Femur (tissue), 1 donor: Measurements from ENCODE around the gene SPRR1B.
"Not testable (repeated sequence)": the region's sequence is repeated elsewhere in the genome, so short reads cannot be mapped to it uniquely, and the experiment has no call there.

Source experiments
- DNase-seq: peaks from one replicate; pipeline ENCODE4 v3.0.0-alpha.2; 2017

Gene SPRR1B, protein sequence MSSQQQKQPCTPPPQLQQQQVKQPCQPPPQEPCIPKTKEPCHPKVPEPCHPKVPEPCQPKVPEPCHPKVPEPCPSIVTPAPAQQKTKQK

DNA sequence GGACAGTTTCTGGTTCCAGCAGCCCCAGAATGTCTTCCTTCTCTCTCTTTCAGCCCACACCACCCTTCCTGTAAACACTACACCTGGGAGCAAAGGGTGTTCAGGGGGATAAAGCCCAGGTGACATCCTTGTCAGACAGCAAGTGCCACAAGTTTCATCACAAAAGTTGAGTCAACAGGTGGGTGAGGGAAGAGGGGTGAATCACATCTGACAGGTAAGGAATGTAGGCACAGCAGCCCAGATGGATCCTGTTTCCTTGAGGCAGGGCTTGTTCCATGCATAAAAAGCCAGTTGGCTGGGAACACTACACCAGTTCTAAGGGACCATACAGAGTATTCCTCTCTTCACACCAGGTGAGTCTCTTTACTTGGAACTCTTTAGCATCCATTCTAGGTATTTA lies at the start of gene SPRR1B:
TSS of gene SPRR1B (plus strand) at position 309 of the 400 bp plus-strand sequence. CDS start 1,143 bp downstream, outside the sequence.
- DNase-seq = no peak

DNA sequence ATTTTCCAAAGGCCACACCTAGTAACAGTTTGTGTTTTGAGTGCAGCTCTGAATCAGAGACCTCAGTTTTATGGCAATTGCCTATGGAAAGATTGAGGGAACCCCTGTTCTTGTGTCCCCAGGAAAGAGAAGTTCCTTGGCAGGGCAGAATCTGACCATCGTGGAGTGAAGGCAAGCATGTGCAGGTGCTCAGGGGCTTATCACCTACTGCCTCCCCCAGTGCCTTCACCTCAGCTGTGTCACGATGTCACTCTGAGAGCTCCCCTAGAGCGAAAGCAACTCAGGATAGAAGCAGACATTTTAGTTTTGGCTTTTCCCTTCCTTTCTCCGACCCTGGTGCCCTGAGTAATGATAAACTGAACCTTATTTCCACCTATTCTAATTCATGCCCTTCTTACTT lies 48.9 kb upstream of the SPRR1B start:
- no peak for DNase-seq

DNA sequence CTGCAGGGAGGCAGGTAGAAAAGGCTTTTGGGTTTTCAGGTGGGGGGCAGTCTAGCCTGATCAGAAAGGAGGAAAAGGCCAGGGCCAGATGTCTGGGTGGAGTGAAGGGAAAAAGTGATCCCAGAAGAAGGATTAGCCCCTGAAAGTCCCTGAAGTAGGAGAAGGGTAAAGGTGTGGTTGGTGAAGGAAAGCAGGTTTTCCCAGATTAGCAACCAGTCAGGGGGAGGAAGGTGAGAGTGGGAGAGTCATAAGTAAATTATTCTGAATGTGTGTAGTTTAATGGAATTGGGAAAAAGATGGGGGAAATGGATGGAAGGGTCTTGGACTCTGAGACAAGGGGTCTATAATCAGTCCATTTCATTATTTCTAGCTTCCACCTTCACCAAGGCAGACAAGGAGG lies 47.8 kb upstream of the SPRR1B start:
- no peak for DNase-seq

DNA sequence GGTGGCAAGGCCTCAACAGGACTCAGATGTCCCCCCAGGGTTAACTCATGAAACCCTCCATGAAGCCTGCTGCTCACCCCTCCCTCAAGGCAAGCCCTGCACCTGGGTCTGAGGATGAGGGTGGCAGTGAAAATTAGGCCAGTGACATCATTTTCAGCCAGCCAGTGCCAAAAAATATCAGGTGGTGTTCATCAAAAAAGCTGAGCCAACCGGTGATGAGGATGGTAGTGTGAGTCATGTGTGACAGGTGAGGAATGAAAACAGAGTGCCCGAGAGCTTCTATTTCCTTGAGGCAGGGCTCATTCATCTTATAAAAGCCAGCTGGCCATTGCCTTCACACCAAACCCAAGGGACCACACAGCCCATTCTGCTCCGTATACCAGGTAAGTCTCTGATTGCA lies 47.3 kb upstream of the SPRR1B start, which contains the start of gene SPRR1A:
TSS of gene SPRR1A (plus strand) at position 339 of the 400 bp plus-strand sequence. CDS start 1,150 bp downstream, outside the sequence.
- DNase-seq = no peak

DNA sequence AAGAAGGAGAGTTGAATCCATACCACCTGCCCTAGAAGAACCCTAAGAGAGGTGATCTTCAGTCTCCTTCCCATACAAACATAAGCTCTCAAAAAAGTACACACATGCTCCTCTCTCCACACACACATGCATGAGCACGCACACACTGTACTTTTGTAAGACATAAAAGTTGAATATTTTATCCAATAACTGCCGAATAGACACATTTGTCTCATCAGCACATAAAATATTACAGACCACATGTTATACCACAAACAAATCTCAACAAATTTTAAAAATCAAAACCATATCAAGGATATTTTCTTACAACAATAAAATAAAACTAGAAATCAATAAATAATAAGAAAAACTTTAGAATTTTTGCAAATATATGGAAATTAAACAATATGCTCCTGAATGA lies 44.4 kb upstream of the SPRR1B start:
- DNase-seq = no peak

DNA sequence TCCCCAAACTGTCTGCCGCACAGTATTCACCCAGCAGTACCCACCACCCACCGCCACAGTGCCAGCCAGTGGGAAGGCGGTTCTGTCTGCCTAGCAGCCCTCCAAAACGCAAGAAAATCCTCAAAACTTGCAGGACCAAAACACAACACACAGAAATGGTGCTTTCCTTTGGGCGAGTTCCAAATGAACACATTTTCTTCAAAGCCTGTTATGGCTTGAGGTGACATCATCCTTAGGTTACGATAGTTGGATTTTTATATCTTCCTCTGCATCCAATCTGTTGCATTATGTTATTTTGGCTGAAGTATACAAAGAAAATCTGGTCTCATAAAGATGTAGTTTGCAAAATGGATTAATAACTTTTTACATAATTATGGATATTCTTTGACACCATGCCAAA lies 37.8 kb upstream of the SPRR1B start:
- DNase-seq = no peak

DNA sequence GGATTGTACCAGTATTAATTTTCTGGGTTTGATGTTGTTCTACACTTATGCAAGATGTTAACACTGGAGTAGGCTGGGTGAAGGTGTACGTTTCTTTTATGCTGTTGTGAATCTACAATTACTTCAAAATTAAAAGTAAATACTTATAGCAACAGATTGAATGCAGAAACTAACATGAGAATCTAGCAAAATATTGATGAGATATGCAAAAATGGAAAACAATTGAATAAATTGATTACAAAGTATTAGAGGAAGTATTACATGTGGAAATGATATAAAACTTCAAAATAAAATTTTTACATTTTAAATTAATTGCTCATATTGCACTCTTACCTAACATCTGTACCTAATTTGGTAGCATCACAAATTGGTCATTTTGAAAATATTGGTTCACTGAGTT lies 35.2 kb upstream of the SPRR1B start:
- DNase-seq = no peak

DNA sequence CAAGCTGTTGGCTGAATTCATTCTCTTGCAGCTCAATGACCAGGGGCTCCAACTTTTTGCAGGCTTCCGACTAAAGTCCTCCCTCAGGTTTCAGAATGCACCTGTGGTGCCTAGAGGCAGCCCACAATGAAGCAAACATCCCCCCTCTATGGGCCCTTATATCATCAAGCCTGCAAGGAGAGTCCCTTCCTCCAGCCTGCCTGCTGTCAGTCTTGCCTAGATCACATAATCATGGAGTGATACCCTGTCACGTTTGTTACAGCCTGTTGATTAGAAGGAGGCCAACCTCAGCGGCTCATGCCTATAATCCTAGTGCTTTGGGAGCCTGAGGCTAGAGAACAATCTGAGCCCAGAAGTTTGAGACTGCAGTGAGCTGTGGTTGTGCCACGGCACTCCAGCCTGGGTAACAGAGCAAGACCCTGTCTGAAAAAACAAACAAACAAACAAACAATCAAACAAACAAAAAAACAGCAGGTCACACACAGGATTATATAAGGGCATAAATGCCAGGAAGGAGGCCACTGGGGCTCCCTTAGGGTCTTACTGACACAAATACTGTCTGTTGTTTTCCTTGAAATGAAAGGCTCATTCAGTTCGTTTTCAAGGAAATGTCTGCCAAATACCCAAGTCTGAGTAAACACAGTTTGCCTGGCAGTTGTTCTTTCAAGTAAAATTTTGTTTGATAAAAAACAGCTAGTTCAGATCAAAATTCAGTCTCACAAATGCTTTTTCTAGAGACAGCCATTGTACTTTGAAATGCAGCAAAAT lies 34.2 kb upstream of the SPRR1B start:
- no peak for DNase-seq

DNA sequence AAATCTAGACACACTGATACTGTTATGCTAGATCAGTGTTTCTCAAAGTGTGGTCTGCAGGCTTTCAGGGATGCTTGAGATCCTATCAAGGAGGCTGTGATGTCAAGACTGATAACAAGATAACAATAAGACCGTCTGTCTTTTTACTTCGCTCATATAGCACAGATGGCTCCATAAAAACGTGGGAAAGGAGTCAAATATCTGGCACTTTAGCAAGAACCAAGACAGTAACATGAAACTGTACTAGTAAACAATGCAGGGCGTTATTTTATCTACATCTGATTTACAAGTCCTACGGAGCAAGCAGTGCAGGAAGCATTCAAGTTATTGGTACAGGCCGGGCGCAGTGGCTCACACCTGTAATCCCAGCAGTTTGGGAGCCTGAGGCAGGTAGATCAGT lies 33.1 kb upstream of the SPRR1B start:
- DNase-seq = no peak

DNA sequence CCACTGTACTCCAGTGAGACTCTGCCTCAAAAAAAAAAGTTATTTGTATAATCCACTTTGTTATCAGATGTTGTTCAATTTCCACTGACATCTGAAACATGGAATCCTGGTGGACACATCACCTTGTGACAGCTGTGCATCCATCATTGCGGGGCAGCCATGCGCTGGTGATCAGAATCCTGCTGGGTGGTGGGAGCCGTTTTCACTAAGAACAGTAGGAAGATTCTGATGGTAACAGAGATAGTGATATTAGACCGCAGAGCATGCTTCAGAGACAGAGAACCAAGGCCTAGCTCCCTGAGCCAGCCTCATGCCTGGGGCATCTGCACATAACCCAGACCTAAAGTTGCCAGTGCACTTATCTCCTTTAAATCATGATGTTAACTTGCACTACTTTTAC lies 32.5 kb upstream of the SPRR1B start:
- DNase-seq = no peak

DNA sequence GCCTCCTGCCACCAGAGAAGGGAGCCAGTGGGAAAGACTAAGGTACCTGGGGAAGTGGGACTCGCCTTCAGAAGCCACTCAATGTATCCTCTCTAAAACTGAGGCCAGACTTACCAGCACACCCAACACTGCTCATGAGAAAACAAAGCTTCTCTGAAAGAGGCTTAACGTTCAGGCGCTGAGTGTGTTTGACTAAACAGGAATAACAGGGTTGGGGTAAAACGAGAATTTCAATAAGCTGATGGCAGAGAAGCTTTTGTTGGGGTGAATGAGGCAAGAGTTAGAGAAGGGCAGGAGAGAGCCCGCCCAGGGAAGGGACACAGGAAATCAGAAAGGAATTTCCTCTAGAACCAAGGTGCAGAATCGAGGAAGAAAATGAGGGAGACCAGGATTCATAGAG lies 31.2 kb upstream of the SPRR1B start:
- no peak for DNase-seq

DNA sequence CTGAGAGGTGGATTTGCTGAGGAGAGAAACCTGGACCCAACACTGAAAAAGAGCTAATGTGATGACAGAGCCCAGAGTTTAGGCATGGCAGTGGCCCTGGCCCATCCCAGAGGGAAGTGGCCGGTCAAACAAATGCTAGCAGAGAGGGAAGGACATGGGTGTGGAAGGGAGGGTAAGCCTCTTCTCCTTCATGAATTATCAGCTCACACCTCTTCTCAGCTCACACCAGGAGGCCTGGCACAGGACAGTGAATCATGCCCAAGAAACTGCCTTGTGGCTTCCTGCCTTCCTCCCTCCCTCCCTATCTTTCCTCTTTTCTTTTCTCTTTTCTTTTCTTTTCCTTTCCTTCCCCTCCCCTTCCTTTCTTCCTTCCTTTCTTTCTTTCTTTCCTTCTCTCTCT lies 30.7 kb upstream of the SPRR1B start:
- no peak for DNase-seq

DNA sequence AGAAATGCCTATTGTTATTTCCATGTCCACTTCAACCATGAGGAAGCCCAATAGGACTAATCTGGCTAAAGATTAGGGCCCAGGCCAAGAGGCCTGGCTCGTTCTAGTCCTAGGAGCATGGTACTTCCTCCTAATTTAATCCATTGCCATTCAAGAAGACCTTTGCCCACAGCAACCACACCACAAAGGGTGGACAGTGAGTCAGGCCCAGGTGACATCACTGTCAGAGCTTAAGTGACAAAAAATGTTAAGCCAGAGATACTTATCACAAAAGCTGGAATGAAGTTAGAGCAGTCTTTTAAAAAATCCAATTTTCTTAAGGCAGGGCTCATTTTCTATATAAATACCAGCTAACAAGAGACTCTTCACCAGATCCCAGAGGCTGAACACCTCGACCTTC lies 29.6 kb upstream of the SPRR1B start, which contains the start of gene SPRR3:
TSS of gene SPRR3 (plus strand) at position 368 of the 400 bp plus-strand sequence. CDS start 1,272 bp downstream, outside the sequence.
- no peak for DNase-seq

DNA sequence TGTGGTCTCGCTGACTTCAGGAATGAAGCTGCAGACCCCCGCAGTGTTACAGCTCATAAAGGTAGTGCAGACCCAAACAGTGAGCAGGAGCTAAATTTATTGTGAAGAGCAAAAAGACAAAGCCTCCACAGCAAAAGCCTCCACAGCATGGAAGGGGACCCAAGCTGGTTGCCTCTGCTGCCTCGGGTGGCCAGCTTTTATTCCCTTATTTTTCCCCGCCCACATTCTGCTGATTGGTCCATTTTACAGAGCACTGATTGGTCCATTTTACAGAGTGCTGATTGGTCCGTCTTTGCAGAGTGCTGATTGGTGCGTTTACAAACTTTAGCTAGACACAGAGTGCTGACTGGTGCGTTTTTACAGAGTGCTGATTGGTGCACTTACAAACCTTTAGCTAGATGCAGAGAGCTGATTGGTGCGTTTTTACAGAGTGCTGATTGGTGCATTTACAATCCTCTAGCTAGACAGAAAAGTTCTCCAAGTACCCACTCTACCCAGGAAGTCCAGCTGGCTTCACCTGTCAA lies 19.7 kb upstream of the SPRR1B start:
- not testable (repeated sequence) for DNase-seq

DNA sequence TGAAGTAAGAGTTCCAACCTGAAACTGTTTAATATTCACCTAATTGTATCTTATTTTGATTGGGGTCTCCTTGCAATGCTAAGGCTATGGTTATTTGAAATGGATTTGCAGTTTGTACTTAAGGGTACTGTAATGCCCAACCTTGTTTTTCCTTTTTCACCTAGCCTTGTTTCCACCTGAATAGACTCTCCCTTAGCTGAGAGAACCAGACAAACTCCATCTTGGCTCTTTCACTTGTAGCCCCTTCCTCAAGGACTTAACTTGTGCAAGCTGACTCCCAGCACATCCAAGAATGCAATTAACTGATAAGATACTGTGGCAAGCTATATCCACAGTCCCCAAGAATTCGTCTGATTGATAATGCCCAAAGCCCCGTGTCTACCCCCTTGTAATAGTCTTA lies 9.2 kb upstream of the SPRR1B start:
- DNase-seq = not testable (repeated sequence)

DNA sequence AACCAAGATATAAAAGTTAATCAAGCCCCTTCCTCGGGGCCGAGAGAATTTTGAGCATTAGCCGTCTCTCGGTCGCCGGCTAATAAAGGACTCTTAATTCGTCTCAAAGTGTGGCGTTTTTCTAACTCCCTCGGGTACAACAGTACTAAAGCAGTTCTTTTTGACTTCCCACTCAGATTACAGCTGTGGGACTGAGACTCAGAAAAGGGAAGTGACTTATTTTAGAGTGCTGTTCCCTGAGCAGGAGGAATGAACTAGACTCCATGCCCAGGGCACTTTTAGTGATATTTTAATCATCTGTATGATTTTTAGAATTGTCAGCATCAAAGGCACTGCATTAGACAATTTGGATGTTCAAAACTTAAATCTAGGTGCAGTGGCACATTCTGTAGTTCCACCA lies 8.7 kb upstream of the SPRR1B start:
- not testable (repeated sequence) for DNase-seq

DNA sequence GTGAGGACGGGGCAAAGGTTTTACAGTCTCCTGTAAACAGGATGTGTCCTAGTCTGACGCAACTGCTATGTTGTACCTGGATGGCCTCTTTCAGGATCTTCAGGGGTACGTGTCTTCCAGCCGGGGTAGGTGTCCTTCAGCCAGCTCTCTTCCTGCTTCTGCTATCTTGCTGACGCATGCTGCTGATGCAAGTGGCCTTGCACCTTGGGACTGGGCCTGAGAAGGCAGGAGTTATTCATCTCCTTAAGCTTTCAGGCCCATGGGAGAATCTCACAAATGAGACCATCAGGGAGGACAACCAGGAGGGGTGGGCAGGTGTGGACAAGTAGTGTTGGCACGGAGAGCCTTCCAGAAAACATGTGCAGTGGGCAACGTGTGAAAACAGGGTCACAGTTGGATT lies 7.9 kb upstream of the SPRR1B start:
- DNase-seq = no peak

DNA sequence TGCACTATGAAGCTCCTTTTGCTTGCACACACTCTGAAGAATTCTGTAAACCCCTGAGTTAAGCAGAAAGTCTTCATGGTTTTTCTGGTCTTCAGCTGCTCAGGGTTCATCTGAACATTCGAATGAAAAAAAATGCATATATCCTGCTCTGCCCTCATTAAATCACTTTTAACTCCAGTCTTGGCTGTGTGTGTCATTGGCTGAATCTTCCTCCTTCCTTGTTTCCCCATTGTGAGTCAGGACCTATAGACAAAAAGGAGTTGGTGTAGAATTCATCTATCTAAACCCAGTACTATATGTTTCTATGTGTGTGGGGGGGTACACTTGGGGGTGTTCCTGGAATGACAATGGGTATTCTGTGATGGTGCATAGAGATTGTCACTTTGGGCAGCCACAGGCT lies 6.6 kb upstream of the SPRR1B start:
- DNase-seq = no peak

DNA sequence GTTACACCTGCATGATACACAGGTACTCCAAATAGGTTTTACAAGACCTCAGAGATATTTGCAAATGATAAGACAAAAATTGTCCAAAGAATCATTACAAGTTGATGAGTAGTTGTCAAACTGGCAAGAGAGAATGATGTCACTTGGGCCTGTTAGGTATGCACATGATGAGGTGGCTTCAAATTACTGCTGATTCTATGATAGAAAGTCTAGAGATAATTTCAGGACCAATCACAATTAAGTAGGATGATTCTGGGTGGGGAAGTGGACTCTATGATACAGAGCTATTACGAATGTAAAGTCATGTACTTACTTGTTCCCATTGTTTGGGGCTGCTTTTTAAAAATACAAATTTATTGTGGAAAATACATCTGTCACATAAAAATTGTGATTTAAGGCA lies 5.2 kb upstream of the SPRR1B start:
- DNase-seq = no peak

DNA sequence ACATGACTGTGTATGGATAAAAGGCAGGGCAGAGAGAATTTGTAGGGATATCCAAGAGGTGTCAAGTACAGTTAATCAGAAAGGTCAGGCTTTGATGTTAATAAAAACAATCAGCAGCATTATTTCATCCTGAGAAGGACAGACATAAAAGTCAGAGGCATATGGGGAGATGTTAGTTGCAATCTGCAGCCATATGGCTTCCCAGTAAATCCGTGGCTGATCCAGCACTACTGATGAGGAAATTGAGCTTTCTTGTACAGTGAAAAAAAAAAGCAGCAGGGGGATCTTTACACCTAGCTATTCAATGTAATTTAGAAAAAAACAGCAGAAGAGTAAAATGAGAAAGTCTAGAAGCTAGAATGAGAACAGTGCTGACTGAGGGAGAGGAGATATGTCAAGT lies 2.2 kb upstream of the SPRR1B start:
- DNase-seq = no peak

DNA sequence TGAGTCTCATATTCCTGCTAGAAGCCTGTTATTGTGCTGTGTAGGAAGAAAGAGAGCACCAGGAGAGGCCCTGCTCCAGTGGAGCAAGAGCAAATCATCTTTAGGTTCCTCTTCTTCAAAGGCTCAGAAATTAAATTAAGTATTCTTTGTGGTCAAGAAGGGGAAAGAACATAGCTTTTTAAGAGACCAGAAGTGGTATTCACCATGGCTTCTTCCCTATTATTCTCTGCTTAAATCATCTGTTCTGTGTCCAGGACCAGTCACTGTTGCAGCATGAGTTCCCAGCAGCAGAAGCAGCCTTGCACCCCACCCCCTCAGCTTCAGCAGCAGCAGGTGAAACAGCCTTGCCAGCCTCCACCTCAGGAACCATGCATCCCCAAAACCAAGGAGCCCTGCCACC lies 1.1 kb downstream of the SPRR1B start:
- no peak for DNase-seq

DNA sequence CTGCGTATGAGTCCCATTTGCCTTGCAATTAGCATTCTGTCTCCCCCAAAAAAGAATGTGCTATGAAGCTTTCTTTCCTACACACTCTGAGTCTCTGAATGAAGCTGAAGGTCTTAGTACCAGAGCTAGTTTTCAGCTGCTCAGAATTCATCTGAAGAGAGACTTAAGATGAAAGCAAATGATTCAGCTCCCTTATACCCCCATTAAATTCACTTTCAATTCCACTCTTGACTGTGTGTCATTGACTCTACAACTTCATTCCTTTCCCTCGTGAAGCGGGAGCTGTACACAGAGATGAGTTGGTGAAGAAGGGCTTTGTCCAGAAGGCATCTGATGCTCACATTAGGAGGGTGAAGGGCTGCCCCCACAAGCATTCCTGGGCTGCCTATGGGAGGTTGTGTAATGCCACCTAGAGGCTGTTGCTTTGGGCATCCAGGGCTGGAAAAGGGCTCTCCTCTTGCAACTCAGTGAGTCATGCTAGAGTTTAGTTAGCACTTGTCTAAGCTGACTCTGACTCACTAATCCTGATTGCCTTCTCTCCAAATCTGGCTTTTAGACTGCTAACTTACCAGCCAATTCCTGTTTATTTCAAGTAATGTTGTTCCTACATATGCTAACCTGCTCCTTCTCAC lies 1.8 kb downstream of the SPRR1B start:
- DNase-seq = no peak

DNA sequence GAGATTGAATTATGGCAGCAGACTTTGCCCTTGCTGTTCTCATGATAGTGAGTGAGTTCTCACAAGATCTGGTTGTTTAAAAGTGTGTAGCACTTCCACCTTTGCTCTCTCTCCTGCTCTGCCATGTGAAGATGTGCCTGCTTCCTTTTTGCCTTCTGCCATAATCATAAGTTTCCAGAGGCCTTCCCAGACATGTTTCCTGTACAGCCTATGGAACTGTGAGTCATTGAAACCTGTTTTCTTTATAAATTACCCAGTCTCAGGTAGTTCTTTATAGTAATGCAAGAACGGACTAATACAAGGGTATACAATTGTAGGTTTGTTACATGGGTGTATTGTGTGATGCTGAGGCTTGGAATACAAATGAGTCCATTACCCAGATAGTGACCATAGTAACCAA lies 4.2 kb downstream of the SPRR1B start:
- DNase-seq = no peak
